ENCODE results near the gene PANX3. TPM values are rescaled to one million over a fixed set of nuclear protein-coding genes. Genes with fewer than 3 reads are reported as not detected.
A peak's percentile ranks its signal among the peaks of the same experiment; 100 is the strongest.

PANX3 gene
- total RNA-seq, 1 donor from 2014 or later: not detected

DNA sequence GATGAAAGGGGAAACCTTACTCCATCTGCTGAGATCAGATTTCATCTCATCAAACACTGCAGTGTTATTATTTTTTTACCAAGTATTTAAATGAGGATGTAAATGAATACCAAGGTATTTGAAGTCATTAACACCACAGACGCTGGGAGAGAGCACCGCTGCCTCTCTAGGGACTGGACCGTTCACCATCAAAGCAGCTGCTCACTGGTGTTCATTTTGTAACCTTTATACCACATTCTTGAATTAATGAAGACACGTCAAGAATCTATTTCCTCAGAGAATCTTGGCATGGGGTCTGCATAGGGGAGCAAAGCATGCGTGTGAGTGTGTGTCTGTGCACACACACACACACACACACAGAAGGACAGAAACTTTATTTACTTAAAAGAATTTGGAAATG lies 46.7 kb downstream of the PANX3 start:
- Mint-ChIP-seq H3K9me3 (no peaks in the 10 kb centered on the region), H3K27me3 (peaks cover 1% of the 10 kb centered on the region), H3K36me3 (ENCODE audit: low read depth) (no peaks in the 10 kb centered on the region), H3K4me1 (no peaks in the 10 kb centered on the region), H3K4me3 (no peak overlapping the region), H3K27ac (no peak overlapping the region)
- intact Hi-C loops (cut with micrococcal nuclease): no loop called here
- DNase-seq: no peak

- Mint-ChIP-seq H3K9me3 (no peaks in the 10 kb centered on the region), H3K4me1 (no peaks in the 10 kb centered on the region), H3K4me3 (no peak overlapping the region), H3K36me3 (ENCODE audit: low read depth) (no peaks in the 10 kb centered on the region), H3K27ac (no peak overlapping the region), H3K27me3 (peaks cover 1% of the 10 kb centered on the region)
- intact Hi-C loops (cut with micrococcal nuclease): no loop called here
- DNase-seq: no peak
Observed at GRCh38 chr11:124658501-124658900, 47.3 kb downstream of the PANX3 start.

DNA sequence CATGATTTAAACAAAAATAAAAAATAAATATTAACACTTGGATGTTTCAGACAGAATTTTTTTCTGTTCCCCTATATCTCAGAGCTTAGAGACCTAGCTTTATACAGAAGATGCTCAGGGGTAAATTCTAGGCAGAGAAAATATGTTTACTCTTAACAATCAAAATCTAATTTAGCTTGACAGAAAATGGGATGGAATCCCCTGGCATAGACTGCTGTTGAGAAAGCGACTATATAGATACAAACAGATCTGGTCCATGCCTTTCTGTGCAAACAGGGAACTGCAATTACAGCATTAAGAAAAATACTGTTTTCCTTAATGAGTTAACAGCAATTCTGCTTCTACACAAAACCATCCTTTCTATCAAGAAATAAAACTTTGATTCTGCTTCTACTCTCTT lies 47.8 kb downstream of the PANX3 start:
- no peaks in the 10 kb centered on the region for H3K36me3 Mint-ChIP-seq (ENCODE audit: low read depth)
- intact Hi-C loops (cut with micrococcal nuclease): no loop called here
- peaks cover 1% of the 10 kb centered on the region for H3K27me3 Mint-ChIP-seq
- H3K4me1 Mint-ChIP-seq: no peaks in the 10 kb centered on the region
- no peak for DNase-seq
- H3K27ac Mint-ChIP-seq: no peak overlapping the region
- H3K9me3 Mint-ChIP-seq: no peaks in the 10 kb centered on the region
- no peak overlapping the region for H3K4me3 Mint-ChIP-seq

- H3K27ac Mint-ChIP-seq: no peak overlapping the region
- no peak overlapping the region for H3K4me3 Mint-ChIP-seq
- peaks cover 1% of the 10 kb centered on the region for H3K36me3 Mint-ChIP-seq (ENCODE audit: low read depth)
- no peaks in the 10 kb centered on the region for H3K9me3 Mint-ChIP-seq
- no peak for DNase-seq
- intact Hi-C loops (cut with micrococcal nuclease): no loop called here
- peaks cover 1% of the 10 kb centered on the region for H3K27me3 Mint-ChIP-seq
- H3K4me1 Mint-ChIP-seq: no peaks in the 10 kb centered on the region
Observed at GRCh38 chr11:124661553-124661952, 50.3 kb downstream of the PANX3 start.

DNA sequence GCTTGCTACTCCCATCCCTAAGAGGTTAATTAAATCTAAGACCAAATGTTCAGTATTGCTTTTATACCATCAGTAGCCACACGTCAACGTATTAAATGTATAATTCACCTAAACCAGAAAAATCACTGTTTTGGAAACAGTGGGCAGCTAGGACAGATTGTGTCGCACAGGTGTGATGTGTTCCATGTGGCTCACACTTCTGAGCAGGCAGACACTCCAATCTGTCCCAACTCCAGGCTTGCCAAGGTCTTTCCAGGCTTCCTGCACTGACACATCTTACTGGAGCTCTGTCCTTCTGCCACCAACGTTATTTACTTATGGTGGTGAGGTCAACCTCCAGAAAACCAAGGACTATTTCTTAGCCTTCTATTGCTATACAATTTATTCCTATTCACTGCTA lies 50.9 kb downstream of the PANX3 start:
- H3K27me3 Mint-ChIP-seq: peaks cover 1% of the 10 kb centered on the region
- no peak for DNase-seq
- H3K36me3 Mint-ChIP-seq (ENCODE audit: low read depth): peaks cover 1% of the 10 kb centered on the region
- intact Hi-C loops (cut with micrococcal nuclease): no loop called here
- H3K9me3 Mint-ChIP-seq: no peaks in the 10 kb centered on the region
- H3K4me3 Mint-ChIP-seq: no peak overlapping the region
- H3K4me1 Mint-ChIP-seq: no peaks in the 10 kb centered on the region
- no peak overlapping the region for H3K27ac Mint-ChIP-seq

DNA sequence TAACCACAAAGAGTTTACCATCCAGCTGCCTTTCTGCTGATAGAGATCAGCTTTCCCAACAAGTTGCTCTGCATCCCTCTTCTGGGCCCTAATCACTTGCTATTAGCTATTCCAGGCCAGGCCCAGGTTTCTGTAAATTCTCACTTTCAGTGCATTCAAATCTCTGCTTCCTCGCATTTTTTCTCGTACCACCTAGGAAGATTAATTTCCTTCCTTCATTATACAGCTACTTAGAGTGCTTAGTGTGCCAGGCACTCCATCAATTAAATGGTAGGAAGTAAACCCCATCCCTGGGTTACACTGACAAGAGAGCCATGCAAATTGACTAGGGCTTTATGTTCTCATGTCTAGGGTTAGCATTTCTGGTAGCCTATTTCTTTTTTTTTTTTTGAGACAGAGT lies 52.6 kb downstream of the PANX3 start:
- DNase-seq: no peak
- H3K36me3 Mint-ChIP-seq (ENCODE audit: low read depth): peaks cover 1% of the 10 kb centered on the region
- no peaks in the 10 kb centered on the region for H3K4me1 Mint-ChIP-seq
- H3K9me3 Mint-ChIP-seq: no peaks in the 10 kb centered on the region
- peaks cover 1% of the 10 kb centered on the region for H3K27me3 Mint-ChIP-seq
- intact Hi-C loops (cut with micrococcal nuclease): no loop called here
- H3K27ac Mint-ChIP-seq: no peak overlapping the region
- no peak overlapping the region for H3K4me3 Mint-ChIP-seq

DNA sequence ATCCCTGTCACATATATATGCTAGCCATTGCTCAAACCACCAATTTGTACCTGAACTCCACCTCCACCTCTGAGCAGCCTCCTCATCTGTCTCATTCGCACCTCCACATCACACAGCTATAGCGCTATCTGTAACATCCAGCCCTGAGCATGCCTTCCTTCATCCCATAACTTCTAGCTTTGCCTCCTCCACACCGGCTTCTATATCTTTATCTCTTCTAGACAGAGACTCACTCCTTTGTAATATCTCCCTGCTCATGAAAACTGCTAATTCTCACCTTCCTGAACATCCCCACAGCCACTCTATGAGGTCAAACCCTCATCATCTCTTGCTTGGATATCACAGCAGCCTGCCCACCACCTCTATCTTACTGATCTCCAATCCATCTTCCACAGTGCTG lies 56.4 kb downstream of the PANX3 start:
- Mint-ChIP-seq H3K9me3 (no peaks in the 10 kb centered on the region), H3K4me1 (peaks cover 14% of the 10 kb centered on the region), H3K4me3 (no peak overlapping the region), H3K36me3 (ENCODE audit: low read depth) (peaks cover 1% of the 10 kb centered on the region), H3K27me3 (no peaks in the 10 kb centered on the region), H3K27ac (no peak overlapping the region)
- intact Hi-C loops (cut with micrococcal nuclease): no loop called here
- DNase-seq: no peak

GRCh38 chr11:124669193-124669592 lies 58.0 kb downstream of the PANX3 start:
- intact Hi-C loops (cut with micrococcal nuclease): loop anchor here (1.0 to 2.0 kb wide), 4 partner anchors 94 to 198 kb away; no protein-coding TSS in a partner anchor
- Mint-ChIP-seq H3K4me1 (peaks cover 22% of the 10 kb centered on the region), H3K9me3 (no peaks in the 10 kb centered on the region), H3K4me3 (no peak overlapping the region), H3K27ac (no peak overlapping the region), H3K27me3 (no peaks in the 10 kb centered on the region), H3K36me3 (ENCODE audit: low read depth) (peaks cover 1% of the 10 kb centered on the region)
- DNase-seq: peak; percentile 87

Other genes starting within 250 kb of the PANX3 start
- gene OR8B2, start 226.9 kb upstream of the PANX3 start, total RNA-seq: not detected in 2 replicates
- not detected in 2 replicates for gene OR8B3, start 212.4 kb upstream of the PANX3 start, total RNA-seq
- not detected in 2 replicates for gene OR8B4, start 186.6 kb upstream of the PANX3 start, total RNA-seq
- gene OR8B8, start 165.7 kb upstream of the PANX3 start, total RNA-seq: not detected in 2 replicates
- not detected in 2 replicates for gene OR8B12, start 67.8 kb upstream of the PANX3 start, total RNA-seq
- gene OR8A1, start 41.4 kb upstream of the PANX3 start, total RNA-seq: not detected in 2 replicates
- 31.0 and 31.6 TPM in 2 replicates for gene TBRG1, start 11.4 kb downstream of the PANX3 start, total RNA-seq
- gene SIAE, start 62.3 kb downstream of the PANX3 start, total RNA-seq: 5.3 and 6.4 TPM in 2 replicates
- gene SPA17, start 62.5 kb downstream of the PANX3 start, total RNA-seq: 1.6 and 2.4 TPM in 2 replicates
- gene NRGN, start 128.5 kb downstream of the PANX3 start, total RNA-seq: 4.4 and 5.4 TPM in 2 replicates
- gene VSIG2, start 140.8 kb downstream of the PANX3 start, total RNA-seq: 0.23 TPM in 1 of 2 replicates, not detected in the other
- 0.24 TPM in 1 of 2 replicates, not detected in the other for gene ESAM, start 150.9 kb downstream of the PANX3 start, total RNA-seq
- 10.6 TPM in 2 replicates for gene MSANTD2, start 189.0 kb downstream of the PANX3 start, total RNA-seq

All from activated CD4-positive, alpha-beta T cell treated with anti-CD3 and anti-CD28 coated beads, Interleukin-2, amount 10 ng/mL, durations not matched to agents 24 days and 14 days (primary cell).